Esophagus squamous epithelium (tissue), 4 donors: ENCODE results near the gene TTYH3.

Experiments used
- CTCF ChIP-seq, 6 experiments: fragments of 450-650 bp in 4 of 6; fragments of 200-600 bp in 2 of 6; sonication (generic) in 2 of 6; IDR thresholded peaks; one replicate each; pipeline ENCODE4 v1.5.1; 2016 to 2019; ENCODE audit warnings: antibody characterized with exemption in 6 of 6, mild to moderate bottlenecking in 4 of 6, moderate library complexity in 4 of 6
- POLR2A ChIP-seq, 4 donors: fragments of 450-650 bp; IDR thresholded peaks; one replicate each; pipeline ENCODE4 v1.6.1; 2017; ENCODE audit warnings: antibody characterized with exemption in 4 of 4, mild to moderate bottlenecking in 4 of 4, moderate library complexity in 3 of 4

GRCh38 chr7:2640846-2641316, 9.1 kb downstream of the TTYH3 start:
- TF ChIP-seq CTCF (IDR thresholded peaks at IDR 0.05) (no peak), POLR2A (IDR thresholded peaks at IDR 0.05) (no peak)
